Mucosa of gallbladder (tissue), 1 donor: ENCODE measurements around the gene AEBP1. TPM values are rescaled to one million over a fixed set of nuclear protein-coding genes. Genes with fewer than 3 reads are reported as not detected.

ENCODE experiments used
- DNase-seq: peaks from one replicate; pipeline ENCODE4 v3.0.0-alpha.2; 2020; ENCODE audit warnings: low spot score
- total RNA-seq: library from RNA; stranded (reverse); gene quantifications from one replicate; pipeline ENCODE4 v1.2.1, GENCODE V29; 2021
- donor health status: DM: no; HTN: no; CAD: no.

AEBP1 gene
- total RNA-seq, 1 donor from 2014 or later: 107 TPM

DNA sequence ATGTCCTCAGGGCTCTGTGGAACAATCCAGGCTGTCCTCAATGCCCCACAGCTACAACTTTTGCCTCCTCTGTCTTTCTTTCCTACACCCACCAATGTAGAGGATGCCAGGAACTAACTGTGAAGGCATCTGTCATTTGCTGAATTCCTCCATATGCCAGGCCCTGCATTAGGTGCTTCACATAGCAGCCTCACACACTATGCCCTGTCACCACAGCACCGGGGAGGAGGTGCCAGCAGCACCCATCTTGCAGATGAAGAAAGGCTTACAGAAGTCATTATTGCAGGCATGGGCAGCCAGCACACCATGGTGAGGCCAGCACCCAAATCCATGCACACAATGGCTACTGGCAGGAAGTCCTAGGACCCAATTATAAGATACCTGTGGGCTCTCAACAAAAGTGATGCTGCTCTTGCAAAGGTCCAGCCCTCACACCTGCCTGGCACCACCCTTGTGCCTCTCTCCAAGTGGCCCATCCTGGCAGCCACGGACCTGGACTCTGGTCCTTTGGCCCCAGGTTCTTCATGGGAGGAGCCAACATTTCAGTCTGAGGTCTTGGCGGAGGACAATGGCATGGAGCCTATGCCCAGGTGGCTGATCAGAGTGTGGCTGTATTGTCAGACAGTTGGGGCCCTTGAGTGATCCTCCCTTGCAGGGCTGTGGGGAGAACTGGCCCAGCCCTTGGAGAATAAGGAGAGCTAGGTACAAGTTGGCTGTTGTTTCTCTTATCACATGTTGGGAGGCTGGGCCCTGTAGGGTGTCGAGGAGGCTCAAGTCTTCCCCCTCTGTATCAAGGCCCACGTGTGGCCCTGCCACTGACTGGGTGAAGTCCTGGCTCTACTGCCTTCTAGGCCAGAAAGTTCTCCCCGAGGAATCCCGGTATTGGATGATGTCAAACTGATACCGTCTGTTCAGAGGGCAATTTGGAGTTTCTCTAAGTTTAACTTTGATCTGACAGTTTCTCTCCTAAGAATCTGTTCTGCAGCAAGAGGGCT lies 51.3 kb downstream of the AEBP1 start:
- peak; percentile 46 for DNase-seq

GRCh38 chr7:44156453-44157010 lies 52.4 kb downstream of the AEBP1 start:
- no peak for DNase-seq

- DNase-seq: no peak
Measured at GRCh38 chr7:44157116-44158080, 53.3 kb downstream of the AEBP1 start.

DNA sequence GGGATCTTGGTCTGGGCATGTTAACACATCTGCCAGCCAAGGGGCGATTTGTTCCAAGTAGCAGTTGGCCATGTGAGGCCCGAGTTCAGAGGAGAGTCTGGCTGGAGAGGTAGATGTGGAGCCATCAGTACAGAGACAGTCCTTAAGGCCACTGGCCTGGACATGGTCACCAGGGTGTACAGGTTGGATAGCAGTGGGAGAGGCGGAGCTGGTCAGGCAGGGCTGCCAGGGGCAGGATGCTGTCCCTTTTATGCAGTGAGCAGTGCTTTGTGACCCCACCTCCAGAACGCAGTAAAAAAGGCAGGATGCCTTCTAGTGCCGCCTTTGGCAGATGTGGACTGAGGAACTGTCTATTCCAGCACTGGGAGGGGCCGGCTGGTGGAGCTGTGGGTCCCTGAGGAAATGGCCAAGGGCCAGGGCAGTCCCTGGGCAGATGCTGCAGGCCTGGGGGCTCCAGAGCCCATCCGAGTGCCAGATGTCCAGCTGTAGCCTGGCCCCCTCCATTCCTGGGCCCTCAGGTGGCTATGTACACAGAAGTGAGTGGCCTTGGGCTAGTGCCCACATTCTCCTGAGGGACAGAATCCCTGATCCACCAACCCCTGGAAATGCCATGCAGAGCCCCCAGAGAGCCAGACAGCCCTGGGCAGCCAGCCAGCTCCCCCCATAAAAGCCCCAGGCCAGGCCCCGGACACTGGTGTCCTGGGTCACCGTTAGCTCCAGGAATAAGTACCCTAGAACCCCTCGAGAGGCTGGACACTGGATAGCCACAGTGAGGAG lies 54.1 kb downstream of the AEBP1 start:
- DNase-seq: no peak

DNA sequence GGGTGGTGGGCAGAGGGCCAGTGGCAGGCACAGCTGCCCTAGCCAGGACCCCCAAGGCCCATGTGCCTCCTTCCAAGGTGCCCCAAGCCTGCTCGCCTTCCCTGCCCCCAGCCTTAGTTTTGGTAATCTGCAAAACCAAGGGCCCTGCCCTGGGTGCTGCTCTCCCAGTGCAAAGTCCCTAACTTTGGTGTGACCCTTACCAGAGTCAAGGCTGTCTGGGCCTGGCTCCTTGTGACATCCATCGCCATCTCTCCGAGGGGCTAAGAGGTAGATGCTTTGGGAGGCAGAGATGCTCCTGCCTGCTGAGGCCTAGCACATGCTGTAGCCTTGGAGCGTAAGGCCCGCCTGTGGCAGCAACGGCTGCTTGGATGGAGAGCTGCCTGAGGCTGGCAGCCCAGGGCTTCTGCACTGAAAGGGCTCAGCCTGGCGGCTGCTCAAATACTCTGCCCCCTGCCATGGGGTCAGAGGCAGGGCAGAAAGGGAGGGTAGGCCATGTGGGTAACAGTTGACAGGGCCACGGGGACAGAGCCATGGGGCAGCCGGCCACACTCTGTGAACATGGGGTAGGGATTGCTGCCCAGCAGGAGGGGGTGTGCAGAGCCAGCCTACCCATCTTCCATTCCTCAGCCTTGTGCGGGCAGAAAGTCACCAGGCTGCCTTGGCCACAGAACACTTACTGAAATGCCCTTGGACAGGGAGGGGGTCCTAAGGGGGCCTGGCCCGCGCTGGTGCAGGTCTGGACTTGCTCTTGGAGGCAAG lies 54.9 kb downstream of the AEBP1 start:
- DNase-seq: no peak

DNA sequence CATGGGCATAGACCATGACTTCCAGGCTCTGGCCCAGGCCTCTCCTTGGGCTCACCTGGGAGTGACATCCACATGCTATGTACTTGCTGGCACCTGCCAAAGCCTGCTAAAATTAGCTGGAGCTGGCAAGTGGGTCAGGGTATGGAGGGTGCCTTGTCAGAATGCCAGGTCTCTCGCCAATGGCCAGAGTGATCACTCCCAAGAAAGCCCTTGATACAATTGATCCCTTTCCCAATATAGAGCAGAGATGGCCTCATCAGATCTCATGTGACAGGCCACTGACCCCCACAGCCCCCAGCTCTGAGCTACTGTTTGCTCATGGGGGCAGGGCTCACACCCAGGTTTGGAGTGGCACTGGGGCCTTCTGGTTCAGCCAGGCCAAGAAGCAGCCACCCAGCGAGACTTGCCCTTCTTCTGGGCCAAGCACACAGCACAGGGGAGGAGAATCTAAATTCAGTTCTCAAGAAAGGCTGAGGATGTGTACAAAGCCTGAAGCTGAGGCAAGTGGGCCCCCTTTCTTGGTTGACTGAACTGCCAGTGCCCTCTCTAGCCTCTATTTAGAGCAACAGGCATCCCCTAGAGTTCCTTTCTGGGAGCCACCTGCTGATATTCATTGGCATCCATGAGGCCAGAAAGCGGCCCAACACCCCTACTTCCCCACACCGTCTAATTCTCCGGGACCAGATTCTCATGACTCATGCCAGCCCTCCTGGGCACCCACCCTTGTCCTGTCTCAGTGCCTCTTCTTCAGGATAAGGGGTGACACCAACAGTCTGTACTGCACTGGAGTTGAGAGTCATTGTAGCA lies 55.9 kb downstream of the AEBP1 start:
- DNase-seq: no peak

DNA sequence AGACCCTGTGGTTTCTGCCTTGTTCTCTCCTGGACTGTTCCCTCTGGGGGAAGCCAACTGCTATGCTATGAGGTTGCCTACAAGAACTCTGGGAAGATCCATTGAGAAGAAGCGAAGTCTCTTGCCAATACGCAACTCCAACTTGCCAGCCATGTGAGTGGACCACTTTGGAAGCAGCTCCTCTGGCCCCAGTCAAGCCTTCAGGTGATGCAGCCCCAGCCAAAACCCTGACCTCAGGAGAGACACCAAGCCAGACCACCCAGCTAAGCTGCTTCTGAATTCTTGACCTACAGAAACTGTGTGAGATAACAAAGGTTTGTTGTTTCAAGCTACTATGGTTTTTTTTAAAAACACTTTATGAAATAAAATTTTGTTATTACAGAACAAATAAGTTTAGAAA lies 57.2 kb downstream of the AEBP1 start:
- DNase-seq: no peak

DNA sequence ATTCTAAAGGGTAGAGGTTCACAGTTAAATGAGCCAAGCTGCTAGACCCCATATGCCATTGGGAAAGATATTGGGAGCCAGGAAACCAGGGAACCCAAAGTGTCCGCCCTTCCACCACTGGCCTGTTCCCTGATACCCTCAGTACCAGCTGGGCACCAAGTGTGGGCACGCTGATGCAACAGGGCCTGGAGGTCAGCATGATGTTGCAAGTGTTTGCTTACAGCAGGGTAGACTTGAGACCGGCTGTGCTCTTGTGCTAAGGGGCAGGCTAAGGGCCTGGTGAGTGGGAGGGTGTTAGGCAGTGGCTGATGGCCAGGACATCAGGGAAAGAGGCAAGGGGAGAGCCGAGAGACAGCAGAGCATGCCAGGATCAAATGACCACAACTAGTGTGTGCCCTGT lies 58.0 kb downstream of the AEBP1 start:
- DNase-seq: no peak

DNA sequence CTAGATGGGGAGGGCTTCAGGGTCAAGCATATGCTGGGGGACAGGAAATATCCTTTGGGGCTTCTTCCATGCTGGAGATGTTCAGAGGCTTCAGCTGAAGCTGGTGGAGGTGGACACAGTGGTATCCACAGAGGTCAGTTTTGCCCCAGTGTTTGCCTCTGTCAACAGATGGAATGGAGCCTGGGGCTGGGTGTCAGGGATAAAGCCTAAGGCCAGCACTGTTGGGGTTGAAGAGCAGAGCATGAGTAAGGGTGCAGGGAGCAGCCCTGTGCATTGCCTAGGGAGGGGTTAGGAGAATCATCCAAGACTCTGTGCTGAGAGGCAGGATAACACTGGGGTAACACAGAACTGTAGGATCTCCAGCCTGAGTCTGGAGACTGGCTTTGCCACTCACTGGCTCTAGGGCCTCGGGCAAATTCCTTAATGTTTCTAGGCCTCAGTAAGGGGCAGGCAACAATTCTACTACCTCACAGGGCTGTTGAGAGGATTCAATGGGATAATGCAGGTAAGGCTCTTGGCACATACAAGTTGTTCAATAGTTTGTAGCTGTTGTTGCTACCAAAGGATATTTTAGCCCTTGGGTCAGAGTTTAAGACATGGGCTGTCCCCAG lies 58.7 kb downstream of the AEBP1 start:
- DNase-seq: no peak

- DNase-seq: no peak
Measured at GRCh38 chr7:44163591-44163990, 59.4 kb downstream of the AEBP1 start.

Other genes starting within 250 kb of the AEBP1 start
- gene MRPS24, start 234.8 kb upstream of the AEBP1 start, total RNA-seq: 86.3 TPM
- 38.4 TPM for gene URGCP, start 197.7 kb upstream of the AEBP1 start, total RNA-seq
- gene UBE2D4, start 177.9 kb upstream of the AEBP1 start, total RNA-seq: 25.4 TPM
- gene SPDYE1, start 106.4 kb upstream of the AEBP1 start, total RNA-seq: not detected
- 147 TPM for gene DBNL, start 59.6 kb upstream of the AEBP1 start, total RNA-seq
- gene PGAM2, start 38.8 kb upstream of the AEBP1 start, total RNA-seq: 12.9 TPM
- 44.1 TPM for gene POLM, start 21.8 kb upstream of the AEBP1 start, total RNA-seq
- 81.6 TPM for gene POLD2, start 19.2 kb downstream of the AEBP1 start, total RNA-seq
- not detected for gene MYL7, start 37.0 kb downstream of the AEBP1 start, total RNA-seq
- 0.95 TPM for gene GCK, start 85.1 kb downstream of the AEBP1 start, total RNA-seq
- gene YKT6, start 96.6 kb downstream of the AEBP1 start, total RNA-seq: 58.6 TPM
- 0.23 TPM for gene CAMK2B, start 221.2 kb downstream of the AEBP1 start, total RNA-seq